ENCODE results near the gene ZNF518A.

ZNF518A gene

GRCh38 chr10:96205580-96205979 is 75.5 kb downstream of the ZNF518A start:
- no peaks in the 10 kb centered on the region for H3K4me1 ChIP-seq (ENCODE audit: control insufficient read depth, insufficient read depth, low read length)
- no peaks in the 10 kb centered on the region for H3K36me3 ChIP-seq (ENCODE audit: control insufficient read depth in 2 of 2, insufficient read depth in 1 of 2, low read length in 2 of 2)
- CTCF ChIA-PET: interaction anchor here (1.6 kb wide), 1 partner anchor 24 kb away, joined by 11 read pairs; no protein-coding TSS in a partner anchor
- TF ChIP-seq ZNF426 (tag by site-specific recombination; IDR thresholded peaks at IDR 0.05) (no peak), ZNF335 (tag by site-specific recombination; conservative IDR thresholded peaks at IDR 0.05) (no peak), ZNF629 (tag by site-specific recombination; IDR thresholded peaks at IDR 0.05) (no peak), ZBTB17 (tag by site-specific recombination; IDR thresholded peaks at IDR 0.05) (no peak), ZFHX2 (tag by site-specific recombination; conservative IDR thresholded peaks at IDR 0.05) (no peak), ZBTB8A (tag by site-specific recombination; IDR thresholded peaks at IDR 0.05) (no peak), RBAK (tag by site-specific recombination; IDR thresholded peaks at IDR 0.05) (no peak), ZNF549 (tag by site-specific recombination; IDR thresholded peaks at IDR 0.05) (no peak), ZNF621 (tag by site-specific recombination; IDR thresholded peaks at IDR 0.05) (no peak), ZNF510 (tag by site-specific recombination; IDR thresholded peaks at IDR 0.05; ENCODE audit: insufficient replicate concordance) (no peak), ZNF18 (tag by site-specific recombination; IDR thresholded peaks at IDR 0.05) (no peak), ZNF184 (tag by site-specific recombination; IDR thresholded peaks at IDR 0.05) (no peak)
- TF ChIP-seq, protein P1, sequence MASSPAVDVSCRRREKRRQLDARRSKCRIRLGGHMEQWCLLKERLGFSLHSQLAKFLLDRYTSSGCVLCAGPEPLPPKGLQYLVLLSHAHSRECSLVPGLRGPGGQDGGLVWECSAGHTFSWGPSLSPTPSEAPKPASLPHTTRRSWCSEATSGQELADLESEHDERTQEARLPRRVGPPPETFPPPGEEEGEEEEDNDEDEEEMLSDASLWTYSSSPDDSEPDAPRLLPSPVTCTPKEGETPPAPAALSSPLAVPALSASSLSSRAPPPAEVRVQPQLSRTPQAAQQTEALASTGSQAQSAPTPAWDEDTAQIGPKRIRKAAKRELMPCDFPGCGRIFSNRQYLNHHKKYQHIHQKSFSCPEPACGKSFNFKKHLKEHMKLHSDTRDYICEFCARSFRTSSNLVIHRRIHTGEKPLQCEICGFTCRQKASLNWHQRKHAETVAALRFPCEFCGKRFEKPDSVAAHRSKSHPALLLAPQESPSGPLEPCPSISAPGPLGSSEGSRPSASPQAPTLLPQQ (tag by site-specific recombination; IDR thresholded peaks at IDR 0.05): no peak
- TF ChIP-seq, protein P2, sequence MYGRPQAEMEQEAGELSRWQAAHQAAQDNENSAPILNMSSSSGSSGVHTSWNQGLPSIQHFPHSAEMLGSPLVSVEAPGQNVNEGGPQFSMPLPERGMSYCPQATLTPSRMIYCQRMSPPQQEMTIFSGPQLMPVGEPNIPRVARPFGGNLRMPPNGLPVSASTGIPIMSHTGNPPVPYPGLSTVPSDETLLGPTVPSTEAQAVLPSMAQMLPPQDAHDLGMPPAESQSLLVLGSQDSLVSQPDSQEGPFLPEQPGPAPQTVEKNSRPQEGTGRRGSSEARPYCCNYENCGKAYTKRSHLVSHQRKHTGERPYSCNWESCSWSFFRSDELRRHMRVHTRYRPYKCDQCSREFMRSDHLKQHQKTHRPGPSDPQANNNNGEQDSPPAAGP (tag by site-specific recombination; IDR thresholded peaks at IDR 0.05): no peak
- no peak overlapping the region for H3K4me3 ChIP-seq (ENCODE audit: low read depth, low read length)
- POLR2A ChIA-PET: no interaction called here
- H3K27ac ChIP-seq (ENCODE audit: extremely low read depth, low read depth, low read length): no peak overlapping the region
- no peaks in the 10 kb centered on the region for H3K9me3 ChIP-seq (ENCODE audit: control insufficient read depth, insufficient read depth, low read depth, low read length)

GRCh38 chr10:96208271-96208670 is 78.2 kb downstream of the ZNF518A start:
- Histone ChIP-seq H3K4me3 (ENCODE audit: low read depth, low read length) (no peak overlapping the region), H3K4me1 (ENCODE audit: control insufficient read depth, insufficient read depth, low read length) (no peaks in the 10 kb centered on the region), H3K9me3 (ENCODE audit: control insufficient read depth, insufficient read depth, low read depth, low read length) (no peaks in the 10 kb centered on the region), H3K36me3 (ENCODE audit: control insufficient read depth in 2 of 2, insufficient read depth in 1 of 2, low read length in 2 of 2) (no peaks in the 10 kb centered on the region), H3K27ac (ENCODE audit: extremely low read depth, low read depth, low read length) (no peak overlapping the region)
- ChIA-PET POLR2A (no interaction called here), CTCF (interaction anchor here (2.3 kb wide), 1 partner anchor 21 kb away, joined by 14 read pairs; no protein-coding TSS in a partner anchor)
- TF ChIP-seq GLIS1 (tag by site-specific recombination; IDR thresholded peaks at IDR 0.05) (no peak), KLF16 (tag by site-specific recombination; IDR thresholded peaks at IDR 0.05) (no peak), ZBTB48 (tag by site-specific recombination; IDR thresholded peaks at IDR 0.05) (no peak), ZBTB20 (tag by site-specific recombination; IDR thresholded peaks at IDR 0.05) (no peak), ZSCAN30 (tag by site-specific recombination; IDR thresholded peaks at IDR 0.05) (no peak), ZNF704 (tag by site-specific recombination; IDR thresholded peaks at IDR 0.05) (no peak), TCF7L2 (IDR thresholded peaks at IDR 0.05; ENCODE audit: borderline replicate concordance, low read depth, low read length) (no peak)
- TF ChIP-seq, protein P3, sequence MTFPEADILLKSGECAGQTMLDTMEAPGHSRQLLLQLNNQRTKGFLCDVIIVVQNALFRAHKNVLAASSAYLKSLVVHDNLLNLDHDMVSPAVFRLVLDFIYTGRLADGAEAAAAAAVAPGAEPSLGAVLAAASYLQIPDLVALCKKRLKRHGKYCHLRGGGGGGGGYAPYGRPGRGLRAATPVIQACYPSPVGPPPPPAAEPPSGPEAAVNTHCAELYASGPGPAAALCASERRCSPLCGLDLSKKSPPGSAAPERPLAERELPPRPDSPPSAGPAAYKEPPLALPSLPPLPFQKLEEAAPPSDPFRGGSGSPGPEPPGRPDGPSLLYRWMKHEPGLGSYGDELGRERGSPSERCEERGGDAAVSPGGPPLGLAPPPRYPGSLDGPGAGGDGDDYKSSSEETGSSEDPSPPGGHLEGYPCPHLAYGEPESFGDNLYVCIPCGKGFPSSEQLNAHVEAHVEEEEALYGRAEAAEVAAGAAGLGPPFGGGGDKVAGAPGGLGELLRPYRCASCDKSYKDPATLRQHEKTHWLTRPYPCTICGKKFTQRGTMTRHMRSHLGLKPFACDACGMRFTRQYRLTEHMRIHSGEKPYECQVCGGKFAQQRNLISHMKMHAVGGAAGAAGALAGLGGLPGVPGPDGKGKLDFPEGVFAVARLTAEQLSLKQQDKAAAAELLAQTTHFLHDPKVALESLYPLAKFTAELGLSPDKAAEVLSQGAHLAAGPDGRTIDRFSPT (tag by site-specific recombination; IDR thresholded peaks at IDR 0.05): no peak

Data from HEK293 (cell line).